ENCODE measurements around the gene SIRPB1.

Gene SIRPB1

DNA sequence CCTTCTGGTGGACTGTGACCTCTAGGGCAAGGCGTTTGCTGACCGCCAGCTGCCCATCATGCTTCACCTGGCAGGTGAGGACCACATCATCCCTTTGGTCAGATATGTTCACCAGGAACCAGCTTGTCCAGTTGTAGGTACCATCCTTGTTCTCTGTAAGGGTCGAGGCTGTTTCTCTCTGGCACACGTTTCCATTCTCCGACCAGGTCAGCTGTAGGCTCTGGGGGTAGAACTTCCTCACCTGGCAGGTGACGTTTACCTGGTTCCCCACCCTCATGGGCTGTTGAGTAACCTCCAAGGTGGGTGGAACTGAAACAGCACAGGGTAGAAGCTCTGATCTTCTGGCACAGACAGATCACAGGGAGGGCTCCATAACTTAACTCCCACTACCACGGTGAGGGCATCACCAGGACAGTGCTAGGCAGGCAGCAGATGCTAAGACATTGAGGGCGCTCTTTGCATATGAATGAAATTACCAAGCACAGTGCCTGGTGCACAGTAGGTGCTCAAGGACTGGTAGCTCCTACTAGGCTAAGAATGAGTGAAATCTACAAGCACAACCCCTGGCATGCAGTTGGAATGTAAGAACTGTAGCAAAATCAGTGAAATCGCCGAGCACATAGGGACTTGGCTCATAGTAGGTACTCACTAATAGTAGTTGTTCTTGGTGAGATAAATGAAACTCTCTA lies 15.6 kb upstream of the SIRPB1 start:
- Histone ChIP-seq H3K36me3 (ENCODE audit: insufficient read depth, low read depth, low read length) (no peaks in the 10 kb centered on the region), H3K4me3 (ENCODE audit: low read length) (no peak overlapping the region), H3K9ac (ENCODE audit: low read depth, low read length) (no peak overlapping the region), H3K4me1 (ENCODE audit: insufficient read depth, low read length) (peaks cover 6% of the 10 kb centered on the region; the same call in 1 of the 2 replicates), H3K27ac (ENCODE audit: low read length) (no peak overlapping the region), H3K27me3 (ENCODE audit: insufficient read depth, low read length) (no peaks in the 10 kb centered on the region), H3K9me3 (ENCODE audit: insufficient read depth, low read depth, low read length) (no peaks in the 10 kb centered on the region)

DNA sequence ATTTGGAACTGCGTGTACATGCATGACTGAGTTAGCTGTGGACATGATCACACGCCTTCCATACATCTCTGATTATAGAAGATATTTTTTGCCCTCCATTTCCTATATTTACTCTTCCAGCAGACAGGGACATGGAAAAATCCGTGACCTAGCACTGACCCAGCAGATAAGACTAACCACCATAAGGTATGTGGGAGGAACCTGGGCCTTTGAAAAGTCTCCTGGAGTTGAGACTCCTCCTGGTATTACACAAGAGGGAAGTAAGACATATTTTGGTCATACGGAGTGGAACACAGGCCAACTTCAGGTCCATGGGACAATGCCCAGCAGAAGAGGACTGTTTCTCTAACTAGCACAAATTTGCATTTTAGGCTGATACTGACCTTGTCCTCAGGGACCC lies 13.7 kb upstream of the SIRPB1 start:
- Histone ChIP-seq H3K4me3 (ENCODE audit: low read length) (no peak overlapping the region), H3K4me1 (ENCODE audit: insufficient read depth, low read length) (peaks cover 6% of the 10 kb centered on the region; the same call in 1 of the 2 replicates), H3K27me3 (ENCODE audit: insufficient read depth, low read length) (no peaks in the 10 kb centered on the region), H3K9me3 (ENCODE audit: insufficient read depth, low read depth, low read length) (no peaks in the 10 kb centered on the region), H3K9ac (ENCODE audit: low read depth, low read length) (no peak overlapping the region), H3K36me3 (ENCODE audit: insufficient read depth, low read depth, low read length) (no peaks in the 10 kb centered on the region), H3K27ac (ENCODE audit: low read length) (no peak overlapping the region)

DNA sequence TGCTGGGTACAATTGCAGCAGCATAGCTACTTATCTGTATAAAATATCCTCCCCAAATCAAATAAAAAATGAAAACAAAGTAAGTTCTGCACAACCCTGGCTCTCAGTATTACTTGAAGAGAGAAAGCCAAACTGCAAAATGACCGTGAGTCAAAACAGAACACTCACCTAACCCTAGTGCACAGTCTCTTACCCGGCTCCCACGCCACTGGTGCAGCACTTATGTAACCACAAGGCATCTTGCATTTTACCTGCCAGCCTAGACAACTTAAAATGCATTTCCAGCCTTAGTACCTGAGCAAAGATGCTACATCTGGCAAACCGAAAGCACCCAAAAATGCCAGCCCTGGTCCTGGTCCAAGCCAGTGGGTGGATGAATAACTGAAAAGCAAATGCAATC lies 12.4 kb upstream of the SIRPB1 start:
- peaks cover 6% of the 10 kb centered on the region; the same call in 1 of the 2 replicates for H3K4me1 ChIP-seq (ENCODE audit: insufficient read depth, low read length)
- H3K9me3 ChIP-seq (ENCODE audit: insufficient read depth, low read depth, low read length), result no peaks in the 10 kb centered on the region
- H3K27ac ChIP-seq (ENCODE audit: low read length), result no peak overlapping the region
- H3K36me3 ChIP-seq (ENCODE audit: insufficient read depth, low read depth, low read length), result no peaks in the 10 kb centered on the region
- H3K9ac ChIP-seq (ENCODE audit: low read depth, low read length), result no peak overlapping the region
- H3K27me3 ChIP-seq (ENCODE audit: insufficient read depth, low read length), result peaks cover 3% of the 10 kb centered on the region; the same call in 1 of the 2 replicates
- no peak overlapping the region for H3K4me3 ChIP-seq (ENCODE audit: low read length)

DNA sequence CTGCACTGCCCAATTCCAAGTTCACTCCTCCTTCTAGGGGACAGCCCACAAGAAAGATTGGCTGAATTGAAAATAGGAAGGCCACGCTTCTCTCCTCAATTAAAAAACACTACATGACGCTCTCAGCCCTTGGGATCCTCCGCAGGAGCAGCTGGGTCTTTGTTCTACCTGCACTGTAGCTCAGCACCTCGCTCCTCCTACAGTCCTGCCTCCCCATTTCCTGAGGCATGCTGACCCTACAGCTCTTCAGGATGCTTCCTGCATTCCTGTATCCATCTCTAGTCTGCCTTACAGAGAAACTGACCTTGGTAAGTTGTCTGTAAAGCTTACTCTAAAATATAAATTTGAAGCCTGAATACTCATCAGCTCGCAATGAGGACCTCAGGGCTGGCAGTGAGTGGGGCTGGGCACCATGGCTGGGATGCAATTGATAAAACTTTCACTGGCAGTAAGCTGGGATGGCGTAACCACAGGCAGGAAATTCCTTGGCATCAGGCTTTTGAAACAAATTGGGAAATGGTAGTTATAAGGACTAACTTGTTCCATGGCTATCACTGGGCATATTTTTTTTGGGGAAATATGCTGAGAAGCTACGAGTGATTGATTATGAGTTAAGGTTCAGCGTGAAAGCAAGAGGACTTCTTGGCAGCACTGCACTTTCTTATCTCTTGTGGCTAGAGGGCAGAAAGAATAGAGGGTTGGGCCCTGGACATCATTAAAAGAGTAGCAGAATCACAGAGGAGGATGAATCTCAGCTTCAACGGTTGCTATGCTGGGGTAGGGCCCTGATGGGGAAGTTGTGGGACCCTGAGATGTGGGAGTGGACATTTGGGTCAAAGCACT lies 11.7 kb upstream of the SIRPB1 start:
- Histone ChIP-seq H3K4me1 (ENCODE audit: insufficient read depth, low read length) (peaks cover 6% of the 10 kb centered on the region; the same call in 1 of the 2 replicates), H3K9ac (ENCODE audit: low read depth, low read length) (no peak overlapping the region), H3K4me3 (ENCODE audit: low read length) (no peak overlapping the region), H3K27me3 (ENCODE audit: insufficient read depth, low read length) (peaks cover 6% of the 10 kb centered on the region; the same call in 1 of the 2 replicates), H3K27ac (ENCODE audit: low read length) (no peak overlapping the region), H3K9me3 (ENCODE audit: insufficient read depth, low read depth, low read length) (no peaks in the 10 kb centered on the region), H3K36me3 (ENCODE audit: insufficient read depth, low read depth, low read length) (no peaks in the 10 kb centered on the region)

DNA sequence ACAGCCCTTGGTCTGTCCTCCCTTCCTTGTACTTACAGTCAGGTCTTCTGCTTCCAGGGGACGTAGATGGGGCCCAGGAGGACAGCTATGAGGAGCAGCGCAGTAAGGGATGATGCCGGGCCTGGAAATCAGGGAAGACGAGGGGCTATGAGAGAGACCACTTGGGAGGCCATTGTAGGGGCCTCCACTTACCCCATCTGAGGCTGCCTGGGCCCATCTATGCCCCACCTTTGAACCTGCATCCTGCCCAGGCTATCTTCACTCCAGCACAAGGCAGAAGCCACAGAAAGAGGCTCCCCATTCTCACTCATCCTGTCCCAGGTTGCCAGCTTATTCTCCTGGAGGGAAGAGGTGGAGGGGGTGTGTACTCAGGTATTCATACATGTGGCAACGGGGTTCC lies 10.4 kb upstream of the SIRPB1 start:
- H3K27ac ChIP-seq (ENCODE audit: low read length), result no peak overlapping the region
- peaks cover 6% of the 10 kb centered on the region; the same call in 1 of the 2 replicates for H3K27me3 ChIP-seq (ENCODE audit: insufficient read depth, low read length)
- H3K36me3 ChIP-seq (ENCODE audit: insufficient read depth, low read depth, low read length), result no peaks in the 10 kb centered on the region
- H3K4me3 ChIP-seq (ENCODE audit: low read length), result no peak overlapping the region
- no peak overlapping the region for H3K9ac ChIP-seq (ENCODE audit: low read depth, low read length)
- 0 out of 2 replicates have a peak, but pooled peaks cover 6% of the 10 kb centered on the region for H3K4me1 ChIP-seq (ENCODE audit: insufficient read depth, low read length)
- no peaks in the 10 kb centered on the region for H3K9me3 ChIP-seq (ENCODE audit: insufficient read depth, low read depth, low read length)

DNA sequence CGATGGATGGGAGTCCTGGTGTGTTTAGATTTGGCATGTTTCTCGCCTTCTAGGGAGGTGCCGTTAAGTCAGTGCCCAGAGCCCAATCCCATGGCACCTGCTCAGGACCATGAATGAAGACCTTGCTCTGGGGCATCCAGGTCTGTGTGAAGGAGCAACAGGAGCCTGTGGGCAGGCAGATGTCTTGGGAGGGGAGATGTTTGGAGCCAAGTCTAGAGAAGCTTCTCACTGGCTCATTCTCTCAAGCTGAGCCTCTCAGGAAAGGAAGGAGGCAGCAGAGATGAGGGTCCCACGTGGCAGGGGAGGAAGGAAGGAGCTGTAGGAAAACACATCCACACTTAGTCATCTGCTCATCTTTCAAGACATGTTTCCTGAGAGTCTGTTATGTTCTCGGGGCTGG lies 9.5 kb upstream of the SIRPB1 start:
- peaks cover 6% of the 10 kb centered on the region; the same call in 1 of the 2 replicates for H3K27me3 ChIP-seq (ENCODE audit: insufficient read depth, low read length)
- no peak overlapping the region for H3K27ac ChIP-seq (ENCODE audit: low read length)
- H3K4me1 ChIP-seq (ENCODE audit: insufficient read depth, low read length), result 0 out of 2 replicates have a peak, but pooled peaks cover 6% of the 10 kb centered on the region
- no peak overlapping the region for H3K4me3 ChIP-seq (ENCODE audit: low read length)
- no peaks in the 10 kb centered on the region for H3K36me3 ChIP-seq (ENCODE audit: insufficient read depth, low read depth, low read length)
- no peak overlapping the region for H3K9ac ChIP-seq (ENCODE audit: low read depth, low read length)
- H3K9me3 ChIP-seq (ENCODE audit: insufficient read depth, low read depth, low read length), result no peaks in the 10 kb centered on the region

DNA sequence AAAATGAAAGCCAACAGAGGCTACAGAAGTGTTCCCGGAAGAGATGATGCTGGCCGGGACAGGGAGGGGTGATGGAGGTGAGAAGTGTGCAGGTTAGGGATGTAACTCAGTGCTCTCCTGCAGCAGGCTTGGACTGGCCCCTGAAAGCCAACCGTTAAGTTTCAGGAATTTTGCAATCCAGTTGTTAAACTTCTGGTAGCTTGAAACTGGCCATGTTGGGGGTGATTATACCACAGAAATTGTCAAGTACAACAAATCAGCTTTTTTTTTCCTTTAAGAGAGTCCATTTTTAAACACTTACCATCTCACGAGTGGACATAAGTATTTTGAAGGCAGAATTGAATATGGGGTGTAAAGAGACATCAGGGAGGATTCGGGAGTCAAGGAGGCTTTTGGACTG lies 8.8 kb upstream of the SIRPB1 start:
- Histone ChIP-seq H3K4me3 (ENCODE audit: low read length) (no peak overlapping the region), H3K9ac (ENCODE audit: low read depth, low read length) (no peak overlapping the region), H3K4me1 (ENCODE audit: insufficient read depth, low read length) (0 out of 2 replicates have a peak, but pooled peaks cover 6% of the 10 kb centered on the region), H3K9me3 (ENCODE audit: insufficient read depth, low read depth, low read length) (no peaks in the 10 kb centered on the region), H3K27me3 (ENCODE audit: insufficient read depth, low read length) (peaks cover 6% of the 10 kb centered on the region; the same call in 1 of the 2 replicates), H3K36me3 (ENCODE audit: insufficient read depth, low read depth, low read length) (no peaks in the 10 kb centered on the region), H3K27ac (ENCODE audit: low read length) (no peak overlapping the region)

DNA sequence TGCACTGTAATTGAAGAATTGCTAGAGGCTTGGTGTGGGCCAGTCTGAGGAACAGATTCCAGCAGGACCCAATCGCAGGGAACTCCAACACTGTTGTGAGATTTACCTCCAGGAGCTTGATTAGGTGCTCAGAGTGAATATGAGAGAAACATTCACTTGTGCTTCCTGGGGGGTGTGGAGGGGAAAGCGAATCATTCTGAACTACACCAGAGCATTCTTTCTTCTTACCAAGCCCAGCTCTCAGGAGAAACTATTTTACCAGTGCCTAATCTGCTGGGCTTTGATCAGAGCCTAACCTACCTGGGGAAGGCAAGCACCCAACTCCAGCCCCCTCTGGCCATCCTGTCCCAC lies 7.4 kb upstream of the SIRPB1 start:
- peaks cover 6% of the 10 kb centered on the region; the same call in 1 of the 2 replicates for H3K27me3 ChIP-seq (ENCODE audit: insufficient read depth, low read length)
- H3K4me1 ChIP-seq (ENCODE audit: insufficient read depth, low read length), result 0 out of 2 replicates have a peak, but pooled peaks cover 6% of the 10 kb centered on the region
- no peak overlapping the region for H3K27ac ChIP-seq (ENCODE audit: low read length)
- no peak overlapping the region for H3K9ac ChIP-seq (ENCODE audit: low read depth, low read length)
- no peaks in the 10 kb centered on the region for H3K36me3 ChIP-seq (ENCODE audit: insufficient read depth, low read depth, low read length)
- H3K9me3 ChIP-seq (ENCODE audit: insufficient read depth, low read depth, low read length), result no peaks in the 10 kb centered on the region
- H3K4me3 ChIP-seq (ENCODE audit: low read length), result no peak overlapping the region

DNA sequence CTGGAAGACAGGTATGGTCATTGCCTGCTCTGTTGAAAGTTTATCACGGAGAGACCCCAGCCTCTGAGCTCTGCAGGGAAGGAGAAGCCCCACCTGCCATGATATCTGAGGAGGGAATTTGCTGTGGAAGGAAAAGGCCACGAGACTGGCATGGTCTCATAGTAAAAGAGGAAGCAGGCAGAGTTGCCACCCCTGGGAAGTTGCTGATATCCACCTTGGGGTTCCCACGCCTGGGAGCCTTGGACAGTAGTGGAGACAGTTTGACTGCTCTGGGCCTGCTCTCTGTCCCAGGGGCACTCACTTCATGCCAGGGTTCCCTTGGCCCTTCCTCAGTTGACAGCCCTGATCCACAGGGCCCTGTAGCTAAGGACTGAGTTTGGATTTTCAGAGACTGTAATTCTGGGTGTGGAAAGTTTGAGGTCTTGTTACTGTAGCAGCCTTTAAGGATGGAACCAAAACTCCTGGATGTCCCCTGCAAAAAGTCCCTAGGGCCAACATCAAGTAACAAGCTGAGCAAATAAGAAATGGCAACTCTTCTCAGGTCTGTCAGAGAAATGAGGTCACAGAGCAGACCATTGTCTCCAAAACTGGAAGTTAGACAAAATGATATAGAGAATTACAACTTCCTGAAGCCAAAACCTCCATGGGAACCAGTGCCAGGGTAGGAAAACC lies 6.9 kb upstream of the SIRPB1 start:
- Histone ChIP-seq H3K4me1 (ENCODE audit: insufficient read depth, low read length) (0 out of 2 replicates have a peak, but pooled peaks cover 6% of the 10 kb centered on the region), H3K27ac (ENCODE audit: low read length) (no peak overlapping the region), H3K36me3 (ENCODE audit: insufficient read depth, low read depth, low read length) (no peaks in the 10 kb centered on the region), H3K9me3 (ENCODE audit: insufficient read depth, low read depth, low read length) (no peaks in the 10 kb centered on the region), H3K4me3 (ENCODE audit: low read length) (no peak overlapping the region), H3K27me3 (ENCODE audit: insufficient read depth, low read length) (peaks cover 6% of the 10 kb centered on the region; the same call in 1 of the 2 replicates), H3K9ac (ENCODE audit: low read depth, low read length) (no peak overlapping the region)

DNA sequence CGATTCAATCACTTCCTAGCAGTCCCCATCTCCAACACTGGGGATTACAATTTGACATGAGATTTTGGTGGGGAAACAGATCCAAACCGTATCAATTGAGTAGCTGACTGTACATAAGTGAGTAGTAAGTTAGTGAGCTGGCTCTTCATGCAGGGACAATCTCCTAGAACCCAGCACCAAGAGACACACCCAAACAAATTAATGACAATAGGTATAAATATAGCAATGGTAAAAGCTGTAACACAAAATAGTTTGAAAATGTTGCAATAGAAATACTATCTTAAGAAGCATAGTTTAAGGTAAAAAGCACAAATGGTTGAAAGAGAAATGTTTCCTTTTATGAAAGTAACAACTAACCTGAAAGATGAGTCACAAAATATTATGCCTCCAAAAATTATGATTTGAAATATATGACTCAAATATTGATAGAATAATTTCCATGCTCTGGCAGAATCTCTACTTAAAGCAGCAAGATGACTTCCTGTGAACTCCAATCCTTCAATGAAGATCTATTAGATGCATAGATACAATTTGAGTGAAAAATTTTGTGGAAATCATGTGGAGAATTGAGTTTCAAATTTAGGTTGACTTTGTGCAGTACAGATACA lies 5.4 kb upstream of the SIRPB1 start:
- no peak overlapping the region for H3K27ac ChIP-seq (ENCODE audit: low read length)
- H3K9ac ChIP-seq (ENCODE audit: low read depth, low read length), result no peak overlapping the region
- no peaks in the 10 kb centered on the region for H3K36me3 ChIP-seq (ENCODE audit: insufficient read depth, low read depth, low read length)

More for the DNA sequence above, 5.4 kb upstream of the SIRPB1 start:
- peaks cover 6% of the 10 kb centered on the region; the same call in 1 of the 2 replicates for H3K27me3 ChIP-seq (ENCODE audit: insufficient read depth, low read length)
- H3K9me3 ChIP-seq (ENCODE audit: insufficient read depth, low read depth, low read length), result no peaks in the 10 kb centered on the region
- no peaks in the 10 kb centered on the region; the same call in 1 of the 2 replicates for H3K4me1 ChIP-seq (ENCODE audit: insufficient read depth, low read length)
- H3K4me3 ChIP-seq (ENCODE audit: low read length), result no peak overlapping the region
